Measurements from ENCODE around the gene RBP7.
"Not testable (repeated sequence)": the region's sequence is repeated elsewhere in the genome, so short reads cannot be mapped to it uniquely, and the experiment has no call there.

GRCh38 chr1:10005248-10005647 lies 8.2 kb downstream of the RBP7 start:
- TF ChIP-seq POLR2AphosphoS5, CTCF, EP300 (IDR thresholded peaks at IDR 0.05): not testable (repeated sequence)
